CD1c-positive myeloid dendritic cell (primary cell): ENCODE measurements around the gene PTPRF.

Experiments used
- DNase-seq: peaks from one replicate; pipeline ENCODE4 v3.0.0-alpha.2; 2016; ENCODE audit errors: extremely low spot score

PTPRF gene

GRCh38 chr1:43605157-43605556, 74.5 kb downstream of the PTPRF start:
- DNase-seq: no peak

- no peak for DNase-seq
These were observed 75.1 kb downstream of the PTPRF start for GRCh38 chr1:43605766-43606165.

GRCh38 chr1:43606624-43607023, 75.9 kb downstream of the PTPRF start:
- DNase-seq: no peak

GRCh38 chr1:43608827-43609226, 78.1 kb downstream of the PTPRF start:
- DNase-seq: no peak

GRCh38 chr1:43610339-43610738, 79.7 kb downstream of the PTPRF start:
- no peak for DNase-seq

- DNase-seq: no peak
These were observed 81.3 kb downstream of the PTPRF start for GRCh38 chr1:43611950-43612349.

GRCh38 chr1:43612406-43612805, 81.7 kb downstream of the PTPRF start:
- DNase-seq: no peak

GRCh38 chr1:43613075-43613942, 82.6 kb downstream of the PTPRF start:
- DNase-seq: no peak

- no peak for DNase-seq
These were observed 83.5 kb downstream of the PTPRF start for GRCh38 chr1:43614211-43614610.

- DNase-seq: no peak
These were observed 84.2 kb downstream of the PTPRF start for GRCh38 chr1:43614891-43615290.

- DNase-seq: no peak
These were observed 85.7 kb downstream of the PTPRF start for GRCh38 chr1:43616383-43616782.

- DNase-seq: no peak
These were observed 86.3 kb downstream of the PTPRF start for GRCh38 chr1:43617011-43617410.

GRCh38 chr1:43617668-43618067, 87.0 kb downstream of the PTPRF start:
- no peak for DNase-seq

GRCh38 chr1:43618521-43619313, 88.0 kb downstream of the PTPRF start:
- no peak for DNase-seq

- no peak for DNase-seq
These were observed 88.7 kb downstream of the PTPRF start for GRCh38 chr1:43619314-43619790.

- DNase-seq: no peak
These were observed 89.6 kb downstream of the PTPRF start for GRCh38 chr1:43619996-43620920.

GRCh38 chr1:43620956-43621355, 90.3 kb downstream of the PTPRF start:
- DNase-seq: no peak

- no peak for DNase-seq
These were observed 90.7 kb downstream of the PTPRF start for GRCh38 chr1:43621386-43621785.

- no peak for DNase-seq
These were observed 91.2 kb downstream of the PTPRF start for GRCh38 chr1:43621861-43622260.

GRCh38 chr1:43622471-43622870, 91.8 kb downstream of the PTPRF start:
- no peak for DNase-seq

- DNase-seq: no peak
These were observed 92.5 kb downstream of the PTPRF start for GRCh38 chr1:43622901-43623780.
